IPS DF 19.7 (cell line): ENCODE measurements around the gene PALLD.

Experiments
- DNase-seq: peaks from one replicate; pipeline ENCODE4 v3.0.0-alpha.2; 2013; ENCODE audit warnings: low read depth, low spot score

Gene PALLD

DNA sequence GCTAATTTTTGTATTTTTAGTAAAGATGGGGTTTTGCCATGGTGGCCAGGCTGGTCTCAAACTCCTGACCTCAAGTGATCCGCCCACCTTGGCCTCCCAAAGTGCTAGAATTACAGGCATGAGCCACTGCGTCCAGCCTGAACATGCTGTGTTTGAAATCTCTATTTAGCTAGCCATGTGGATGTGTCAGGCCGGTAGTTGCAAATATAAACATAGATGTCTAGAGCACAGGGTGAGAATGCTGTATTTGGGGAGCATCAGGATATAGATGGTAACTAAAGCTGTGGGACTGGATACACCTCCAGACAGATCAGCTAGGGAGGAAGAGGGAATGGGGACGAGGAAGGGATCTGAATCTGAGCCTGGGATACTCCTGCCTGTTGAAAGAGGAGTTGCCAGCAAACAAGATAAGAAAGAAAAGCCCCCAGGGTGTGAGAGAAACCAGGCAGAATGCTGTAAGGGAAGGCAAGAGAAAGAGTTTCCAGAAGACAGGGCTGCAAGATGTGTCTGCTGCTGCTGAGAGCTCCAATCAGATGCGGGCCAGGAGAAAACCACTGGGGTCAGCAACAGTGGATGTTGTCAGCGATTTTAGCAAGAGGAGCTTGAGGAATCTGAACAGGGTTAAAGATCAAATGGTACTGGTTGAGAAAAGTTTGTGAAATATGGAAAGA, 177.4 kb downstream of the PALLD start:
- no peak for DNase-seq

DNA sequence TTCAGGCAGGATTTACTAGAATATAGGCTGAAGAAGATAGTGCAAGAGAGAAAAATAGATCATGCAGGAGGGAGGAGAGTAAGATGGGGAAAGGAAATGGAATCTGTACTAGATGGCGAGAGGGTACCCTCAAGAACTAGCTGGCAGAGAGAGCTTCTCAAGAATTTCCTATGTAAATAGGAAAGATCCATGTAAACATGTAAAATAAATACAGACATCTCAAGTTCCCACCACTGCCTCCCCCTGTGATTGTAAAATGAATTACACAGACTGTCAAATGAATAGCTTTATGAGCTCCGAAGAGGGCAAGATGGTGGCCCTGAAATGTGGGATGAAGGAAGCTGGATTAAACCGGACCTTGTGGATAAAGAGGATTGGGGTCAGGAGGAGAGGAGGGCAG, 178.0 kb downstream of the PALLD start:
- DNase-seq, result no peak

DNA sequence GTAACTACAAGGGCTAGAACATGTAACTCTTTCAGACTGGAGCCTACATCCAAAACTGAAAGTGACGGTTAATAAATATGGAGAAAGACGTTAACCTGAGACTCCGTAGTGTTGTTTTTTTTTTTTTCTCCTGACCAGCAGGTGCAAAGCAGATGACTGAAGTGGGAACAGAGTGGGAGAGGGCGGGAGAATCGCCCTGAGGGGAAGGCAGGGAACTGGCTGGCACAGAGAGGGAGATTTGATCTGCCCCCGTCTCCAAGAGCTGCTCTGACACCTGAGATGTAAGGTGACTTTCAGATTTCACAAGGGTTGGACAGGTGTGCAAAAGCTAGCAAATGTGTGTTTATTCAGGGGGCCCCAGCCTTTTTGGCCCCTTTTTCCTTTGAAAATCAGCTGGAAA, 180.2 kb downstream of the PALLD start:
- no peak for DNase-seq

DNA sequence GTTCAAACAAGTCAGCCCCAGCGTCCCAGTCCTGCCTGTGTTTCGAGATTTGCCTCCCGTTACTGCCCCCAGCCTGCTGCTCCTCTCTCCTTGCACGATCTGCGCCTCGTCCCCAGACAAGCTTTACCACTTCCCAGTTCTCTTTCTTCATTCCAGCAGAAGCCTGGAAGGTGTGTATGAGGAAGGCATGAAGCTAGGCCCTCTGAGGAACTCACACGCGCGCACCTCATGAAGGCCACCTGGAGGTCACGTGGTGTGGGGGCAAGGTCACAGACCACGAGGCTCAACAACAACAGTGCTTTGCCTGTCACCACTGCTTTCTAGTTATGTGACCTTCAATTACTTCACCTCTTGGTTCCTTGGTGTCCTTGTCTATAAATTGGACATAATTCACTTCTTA, 181.0 kb downstream of the PALLD start:
- DNase-seq, result no peak

DNA sequence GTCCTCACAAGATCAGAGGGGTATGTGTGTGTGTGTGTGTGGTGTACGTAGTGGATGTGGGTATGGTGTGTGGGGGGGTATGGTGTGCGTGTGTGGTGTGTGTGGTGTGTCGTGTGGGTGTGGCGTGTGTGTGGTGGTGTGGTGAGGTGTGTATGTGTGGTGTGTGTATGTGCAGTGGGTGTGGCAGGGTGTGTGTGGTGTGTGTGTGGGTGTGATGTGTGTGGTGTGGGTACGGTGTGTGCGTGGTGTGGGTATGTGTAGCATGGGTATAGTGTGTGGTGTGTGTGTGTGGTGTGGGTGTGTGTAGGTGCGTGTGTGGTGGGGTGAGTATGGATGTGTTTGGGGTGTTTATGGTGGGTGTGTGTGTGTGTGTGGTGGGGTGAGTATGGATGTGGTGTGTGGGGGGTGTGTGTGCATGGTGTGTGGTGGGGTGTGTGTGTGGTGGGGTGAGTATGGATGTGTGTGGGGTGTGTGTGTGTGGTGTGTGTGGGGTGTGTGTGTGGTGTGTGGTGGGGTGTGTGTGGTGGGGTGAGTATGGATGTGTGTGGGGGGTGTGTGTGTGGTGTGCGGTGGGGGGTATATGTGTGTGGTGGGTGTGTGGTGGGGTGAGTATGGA, 182.0 kb downstream of the PALLD start:
- no peak for DNase-seq

DNA sequence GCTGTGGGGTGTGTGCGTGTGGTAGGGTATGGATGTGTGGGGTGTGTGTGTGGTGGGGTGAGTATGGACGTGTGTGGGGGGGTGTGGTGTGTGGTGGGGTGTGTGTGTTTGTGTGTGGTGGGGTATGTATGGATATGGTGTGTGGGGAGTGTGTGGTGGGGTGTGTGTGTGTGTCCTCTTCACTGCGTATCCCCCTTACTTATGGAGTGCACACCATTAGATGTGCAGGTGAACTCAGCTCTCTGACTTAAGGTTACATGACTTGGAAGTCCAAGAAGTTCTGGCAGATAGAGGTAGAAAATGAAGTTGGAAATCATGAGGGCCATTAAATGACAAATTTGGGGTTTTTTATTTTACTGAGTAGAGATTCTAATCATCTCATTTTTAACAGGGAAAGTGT, 182.5 kb downstream of the PALLD start:
- no peak for DNase-seq

DNA sequence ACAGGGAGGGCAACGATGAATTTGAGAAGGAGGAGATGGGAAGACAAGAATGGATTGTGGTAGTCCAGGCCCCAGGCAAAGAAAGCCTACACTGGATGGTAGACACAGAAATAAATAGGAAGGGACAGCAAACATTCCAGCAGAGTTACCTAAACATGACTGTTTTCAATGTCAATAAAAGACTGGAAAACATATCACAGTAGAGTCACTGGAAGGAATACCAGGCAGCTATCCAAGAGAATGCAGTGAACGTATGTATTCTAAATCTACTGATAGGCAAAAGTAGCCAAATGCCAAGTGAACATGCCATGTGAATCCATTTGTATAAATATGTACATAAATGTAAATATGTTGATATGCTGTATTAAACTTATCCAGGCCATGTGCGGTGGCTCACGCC, 183.0 kb downstream of the PALLD start:
- DNase-seq, result no peak

DNA sequence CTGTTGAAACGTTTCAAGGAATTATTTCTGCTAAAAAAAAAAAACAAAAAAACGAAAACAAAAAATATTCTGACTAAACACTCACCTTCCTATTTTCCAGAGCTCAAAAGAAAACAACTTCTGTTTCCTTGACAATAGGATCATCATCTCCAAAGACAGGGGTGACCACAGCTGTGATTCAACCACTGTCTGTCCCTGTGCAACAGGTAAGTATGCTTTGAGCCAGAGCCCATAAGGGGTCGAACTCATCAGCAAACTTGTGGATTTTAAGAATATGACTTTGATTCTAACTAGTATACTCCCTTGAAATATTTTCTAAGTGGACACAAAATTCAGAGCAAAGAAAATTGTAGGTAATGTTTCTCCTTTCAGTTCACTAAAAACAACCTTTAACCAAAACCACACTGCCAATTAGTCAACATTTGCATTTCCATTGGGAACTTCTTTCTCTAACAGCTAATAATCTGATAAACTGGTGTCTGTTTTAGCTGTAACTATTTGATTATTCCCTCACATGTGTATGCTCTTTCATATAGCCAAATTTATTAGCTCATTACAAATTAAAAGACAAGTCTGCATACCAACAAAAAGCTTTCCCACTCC, 186.1 kb downstream of the PALLD start:
- no peak for DNase-seq

DNA sequence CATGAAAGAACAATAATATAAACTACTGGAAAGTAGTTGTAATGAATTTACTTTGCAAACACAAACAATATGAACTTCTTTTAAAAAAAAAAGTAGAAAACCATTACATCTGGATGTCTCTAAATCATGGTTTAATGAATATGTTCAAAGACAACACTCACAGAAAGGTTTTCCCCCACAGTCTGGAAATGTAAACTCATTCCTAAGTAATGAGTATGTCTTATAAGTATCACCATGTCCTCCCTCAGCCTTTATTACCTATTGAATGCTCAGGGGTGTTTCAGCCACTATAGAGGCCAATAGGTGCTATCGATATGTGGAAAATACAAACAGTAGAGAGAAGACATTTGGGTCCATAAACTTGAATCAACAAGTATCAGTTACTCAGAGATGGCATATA, 186.7 kb downstream of the PALLD start:
- no peak for DNase-seq

DNA sequence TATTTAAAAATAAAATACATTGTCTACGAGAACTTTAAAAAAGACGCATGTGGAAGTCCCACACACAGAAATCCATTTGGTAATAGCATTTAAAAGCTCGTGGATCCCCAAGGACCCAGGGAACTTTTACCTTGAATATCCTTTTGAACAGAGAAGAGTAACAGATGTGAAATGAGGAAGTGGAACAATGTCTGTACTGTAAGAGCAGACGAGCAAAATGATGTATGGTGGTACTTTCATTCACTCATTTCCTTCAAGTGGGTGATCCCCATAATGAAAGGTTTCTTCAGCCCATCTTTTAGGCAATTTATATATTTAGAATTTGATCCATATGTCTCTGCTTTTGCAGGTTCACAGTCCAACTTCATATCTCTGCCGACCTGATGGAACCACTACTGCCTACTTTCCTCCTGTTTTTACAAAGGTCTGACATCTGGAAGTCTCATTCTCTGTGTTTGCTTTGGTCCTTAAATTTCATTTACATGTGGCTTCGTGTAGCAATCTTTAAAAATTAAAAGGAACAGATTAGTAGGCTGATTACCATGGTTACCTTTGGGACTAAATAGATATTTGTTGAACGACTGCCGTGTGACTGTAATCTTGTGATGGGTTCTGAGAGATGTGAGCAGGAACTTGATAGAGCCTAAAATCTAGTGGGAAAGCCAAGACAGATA, 188.4 kb downstream of the PALLD start:
- no peak for DNase-seq

DNA sequence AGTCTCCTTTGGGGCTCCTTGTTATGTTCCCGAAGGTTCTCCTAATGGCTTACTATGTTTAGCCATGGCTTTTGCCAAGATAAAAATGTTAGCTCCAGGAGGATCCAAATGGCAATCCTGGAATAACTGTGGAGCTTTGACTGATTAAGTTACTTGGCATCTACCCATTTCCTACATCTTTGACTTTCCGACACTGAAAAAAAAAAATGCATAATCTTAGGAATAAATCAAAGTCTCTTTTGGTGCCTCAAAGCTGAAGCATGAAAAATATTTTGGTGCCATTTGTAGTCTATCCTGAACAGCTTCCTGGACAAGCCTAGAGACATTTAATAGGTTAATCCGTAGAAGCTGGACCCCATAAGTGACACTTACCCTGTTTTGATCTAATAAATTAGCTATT, 191.7 kb downstream of the PALLD start:
- no peak for DNase-seq

DNA sequence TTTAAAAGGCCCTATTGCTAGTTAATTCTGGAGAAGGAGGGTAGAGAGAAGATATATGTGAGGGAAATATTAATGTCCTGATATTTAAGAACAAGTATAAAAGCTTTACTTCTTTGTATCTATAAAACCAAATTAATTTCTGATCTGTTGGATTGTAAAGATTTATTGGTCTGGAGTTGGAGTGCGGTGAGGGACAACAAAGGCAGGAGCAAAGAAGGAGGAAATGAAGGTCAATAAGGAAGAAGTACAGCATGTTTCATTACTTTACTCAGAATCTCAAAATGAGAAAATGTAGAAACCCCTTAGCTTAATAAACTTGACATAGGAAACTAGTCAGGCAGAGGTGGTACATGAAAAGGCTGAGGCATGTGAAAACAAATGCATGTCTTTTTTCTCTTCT, 192.9 kb downstream of the PALLD start:
- no peak for DNase-seq

DNA sequence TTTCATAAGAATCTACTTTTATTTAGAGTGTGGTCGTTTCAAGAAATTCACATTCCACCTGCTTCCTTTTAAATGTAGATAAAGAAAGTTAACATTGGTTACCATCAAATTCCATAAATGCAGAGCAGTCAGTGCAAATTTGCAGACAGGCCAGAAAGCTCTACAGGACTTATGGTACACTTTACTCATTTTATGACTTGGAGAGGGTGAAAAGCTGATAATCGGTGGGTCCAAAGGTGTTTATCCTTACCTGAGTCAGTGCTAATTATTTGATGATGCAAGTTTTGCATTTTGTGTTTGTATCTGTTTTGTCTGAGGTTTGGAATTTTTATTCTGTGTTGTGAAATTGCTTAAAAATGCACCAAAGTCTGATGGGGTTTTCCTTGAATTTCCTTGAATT, 193.3 kb downstream of the PALLD start:
- DNase-seq, result no peak

DNA sequence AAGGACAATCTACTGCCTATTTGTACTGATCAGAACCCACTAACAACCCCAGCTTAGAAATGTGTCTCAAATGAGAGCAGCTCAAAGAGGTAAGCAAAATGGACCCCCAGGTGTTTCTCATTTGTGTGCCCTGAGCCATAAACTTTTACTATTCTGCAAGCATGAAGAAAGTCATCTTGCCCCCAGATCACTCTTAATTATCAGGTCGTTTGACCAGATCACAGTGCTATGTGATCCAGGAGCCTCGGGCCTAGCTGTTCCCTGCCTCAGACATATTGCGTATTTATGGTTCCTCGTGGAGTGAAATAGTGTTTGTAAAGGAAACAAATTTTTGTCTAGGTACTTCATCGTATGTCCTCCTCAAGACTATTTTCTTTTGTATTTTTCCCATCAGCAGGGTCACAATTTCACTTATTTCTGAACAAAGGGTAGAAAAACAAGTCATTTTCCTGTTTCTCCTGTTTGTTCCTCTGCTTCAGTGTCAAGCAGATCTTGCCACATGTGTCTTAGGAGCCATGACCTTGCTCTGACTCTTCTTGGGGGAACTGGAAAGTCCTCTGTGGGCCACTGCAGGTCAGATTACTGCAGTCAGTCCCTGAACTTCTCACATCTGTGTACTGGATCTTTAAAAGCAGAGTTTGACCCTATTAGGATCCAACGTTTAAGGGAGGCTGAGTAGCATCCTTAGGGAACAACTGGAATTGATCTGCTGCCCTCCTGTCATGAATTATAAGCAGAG, 194.9 kb downstream of the PALLD start:
- no peak for DNase-seq

DNA sequence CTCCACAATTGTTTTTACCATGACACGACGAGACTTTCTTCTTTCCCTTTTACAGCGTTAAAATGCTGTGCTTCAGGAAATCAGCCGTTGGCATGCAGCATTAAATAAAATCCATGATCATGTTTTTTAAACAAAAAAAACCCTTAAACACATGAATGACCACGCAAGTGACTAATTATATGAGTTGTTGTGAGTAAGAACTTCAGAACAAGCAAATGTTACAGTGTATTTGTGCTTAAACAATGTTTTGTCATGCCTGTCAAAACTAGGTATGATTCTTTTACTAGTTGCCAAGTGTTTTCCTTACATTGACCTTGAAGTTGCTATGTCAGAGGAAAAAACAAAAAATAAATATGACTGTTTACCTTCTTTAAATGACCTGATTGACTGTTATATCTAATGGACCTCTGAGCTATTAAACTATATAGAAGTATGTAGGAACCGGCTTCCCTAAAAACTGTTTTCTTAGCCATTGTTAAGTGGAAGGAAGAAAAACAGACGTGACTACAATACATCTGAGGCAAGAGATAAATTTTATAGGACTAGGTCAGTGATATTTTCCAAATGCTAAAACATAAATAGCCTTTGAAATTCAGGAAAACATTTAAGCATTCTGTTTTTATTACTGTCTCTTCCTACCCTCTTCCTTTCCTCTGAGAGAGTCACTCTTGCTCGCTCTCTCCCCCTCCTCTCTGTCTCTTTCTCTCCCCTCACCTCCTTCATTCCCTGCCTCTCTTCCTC, 197.1 kb downstream of the PALLD start:
- no peak for DNase-seq

DNA sequence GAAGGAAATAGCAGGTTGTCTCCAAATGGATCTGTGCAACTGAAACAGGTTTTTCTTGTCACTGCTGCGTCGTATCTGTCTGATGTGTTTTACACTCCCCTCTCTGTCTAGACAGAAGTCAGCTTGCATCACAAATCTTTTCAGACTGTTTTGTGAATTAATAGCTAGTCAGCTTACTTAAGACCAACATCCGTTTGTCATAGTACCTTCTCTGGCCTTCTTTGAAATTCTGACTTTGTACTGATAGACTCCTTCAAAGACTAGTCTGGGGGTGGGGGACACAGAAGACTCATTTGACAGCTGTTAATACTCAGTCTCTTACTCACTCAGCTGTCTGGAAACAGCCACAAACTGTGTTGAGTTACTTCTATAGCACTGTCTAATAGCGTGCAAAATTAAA, 197.8 kb downstream of the PALLD start:
- DNase-seq, result no peak

DNA sequence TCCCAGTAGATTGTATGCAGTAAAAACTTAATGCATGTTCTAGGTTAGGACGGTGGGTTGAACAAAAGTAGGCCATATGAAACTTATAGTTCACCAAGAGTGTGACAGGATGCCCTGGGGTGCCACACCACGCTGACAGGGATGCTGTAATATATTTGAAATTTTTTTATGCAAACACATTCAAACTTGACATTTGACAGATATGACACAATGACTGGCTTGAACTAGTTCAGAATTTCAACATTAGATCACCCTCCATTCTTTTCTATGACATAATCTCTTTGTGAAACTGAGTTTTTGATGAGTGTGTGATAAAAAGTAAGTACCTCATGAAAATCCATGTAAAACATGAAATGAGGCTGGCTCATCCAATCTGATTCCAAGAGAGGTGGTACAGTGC, 198.4 kb downstream of the PALLD start:
- DNase-seq, result no peak

DNA sequence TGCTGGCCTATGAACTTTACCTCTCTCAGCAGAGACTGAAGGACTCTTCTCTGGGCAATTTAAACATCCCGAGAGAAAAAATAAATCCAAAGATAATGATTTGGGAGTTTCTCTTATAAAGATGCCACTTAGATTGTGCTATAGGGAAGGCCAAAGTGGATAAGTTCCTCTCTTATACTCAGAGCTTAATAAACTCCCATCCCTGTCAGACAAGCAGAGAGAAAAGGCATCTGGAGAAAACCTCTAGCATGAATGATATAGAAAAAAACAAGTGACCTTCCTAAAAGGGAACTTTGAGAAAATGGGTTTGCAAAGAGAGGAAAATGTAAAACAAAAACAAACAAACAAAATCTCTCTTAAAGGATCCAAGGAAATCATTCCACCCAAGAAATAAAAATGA, 199.4 kb downstream of the PALLD start:
- DNase-seq, result no peak

DNA sequence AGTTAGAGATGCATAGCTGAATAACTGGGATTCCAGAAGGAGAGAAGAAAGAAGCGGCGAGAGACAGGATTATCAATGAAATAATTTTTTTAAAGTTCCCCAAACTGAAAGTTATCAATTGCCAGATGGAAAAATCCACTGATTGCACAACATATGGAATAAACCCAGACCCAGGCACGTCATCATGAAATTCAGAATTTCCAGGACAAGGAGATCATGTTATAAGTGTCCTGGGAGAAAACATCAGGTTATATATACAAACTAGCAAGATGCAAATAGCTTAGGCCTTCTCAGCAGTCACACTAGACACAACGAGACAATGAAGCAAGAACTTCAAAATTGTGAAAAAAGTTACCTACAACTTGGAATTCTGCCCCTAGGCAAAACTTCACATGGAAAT, 200.0 kb downstream of the PALLD start:
- no peak for DNase-seq

DNA sequence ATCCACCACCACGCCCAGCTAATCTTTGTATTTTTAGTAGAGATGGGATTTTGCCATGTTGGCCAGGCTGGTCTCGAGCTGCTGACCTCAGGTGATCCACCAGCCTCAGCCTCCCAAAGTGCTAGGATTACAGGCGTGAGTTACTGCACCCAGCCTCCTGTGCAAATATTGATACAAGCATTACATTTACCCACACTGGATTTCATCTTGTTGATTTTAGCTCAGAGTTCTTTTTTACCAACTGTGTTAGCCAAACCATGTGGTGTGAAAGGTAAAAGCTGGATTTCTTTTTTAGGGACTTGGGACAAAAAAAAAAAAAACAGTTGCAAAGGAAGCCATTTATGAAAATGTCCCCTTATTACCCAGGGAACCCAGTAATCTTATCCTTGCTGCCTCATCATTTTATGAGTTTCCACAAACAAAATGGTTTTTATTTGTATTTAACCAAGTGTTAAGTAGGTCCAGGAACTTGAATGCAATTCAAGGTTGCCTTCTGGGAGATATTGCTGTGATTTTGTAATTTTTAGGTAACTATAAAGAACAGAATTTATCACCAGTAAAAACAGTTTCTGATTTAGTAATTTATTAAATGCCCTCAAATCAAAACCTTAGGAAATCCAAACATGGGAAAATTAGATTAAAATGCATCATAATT, 202.5 kb downstream of the PALLD start:
- no peak for DNase-seq

DNA sequence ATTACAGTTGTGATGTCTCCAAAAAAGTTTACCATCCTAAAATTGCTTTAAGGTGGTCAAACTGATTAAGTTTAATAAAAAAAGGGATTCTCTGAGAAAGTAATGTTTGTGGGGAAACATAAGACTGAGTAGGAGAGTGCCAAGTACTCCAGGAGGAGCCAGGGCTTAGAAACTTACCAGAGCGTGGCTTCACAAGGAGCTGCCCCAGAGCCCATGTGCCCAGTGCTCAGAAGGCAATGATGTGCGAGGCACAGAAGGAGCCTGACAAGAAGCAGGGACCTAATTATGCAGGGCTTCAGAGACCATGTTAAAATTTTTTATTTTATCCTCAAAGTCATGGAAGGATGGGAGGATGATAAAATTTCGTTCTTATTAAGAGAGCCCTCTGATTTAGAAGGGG, 204.2 kb downstream of the PALLD start:
- DNase-seq, result no peak
